GM12874 (cell line): ENCODE results near the gene GFOD2.

Experiments
- CTCF ChIP-seq: IDR thresholded peaks from 2 replicates; pipeline ENCODE4 v1.5.1; 2011; ENCODE audit warnings: low read depth, mild to moderate bottlenecking, control low read depth, low read length, moderate library complexity; ENCODE audit not compliant: insufficient read depth

The GFOD2 gene

GRCh38 chr16:67713647-67714273, 5.4 kb downstream of the GFOD2 start:
- no peak for TF ChIP-seq CTCF

- TF ChIP-seq CTCF, result no peak
Measured at GRCh38 chr16:67710607-67711006, 8.5 kb downstream of the GFOD2 start.

- no peak for TF ChIP-seq CTCF
Measured at GRCh38 chr16:67709050-67709449, 10.1 kb downstream of the GFOD2 start.

- TF ChIP-seq CTCF, result no peak
Measured at GRCh38 chr16:67708368-67708771, 10.7 kb downstream of the GFOD2 start.

GRCh38 chr16:67707790-67708189, 11.3 kb downstream of the GFOD2 start:
- no peak for TF ChIP-seq CTCF

- no peak for TF ChIP-seq CTCF
Measured at GRCh38 chr16:67707210-67707609, 11.9 kb downstream of the GFOD2 start.

GRCh38 chr16:67704110-67704509, 15.0 kb downstream of the GFOD2 start:
- no peak for TF ChIP-seq CTCF
